ENCODE measurements around the gene POC5. TPM values are rescaled to one million over a fixed set of nuclear protein-coding genes. Genes with fewer than 3 reads are reported as not detected.

POC5 gene
- total and polyA plus RNA-seq, 2 of the 13 experiments (the other 11 are each of a cell fraction or from before 2014, with no cell fraction given): 6.9 to 9.3 TPM

DNA sequence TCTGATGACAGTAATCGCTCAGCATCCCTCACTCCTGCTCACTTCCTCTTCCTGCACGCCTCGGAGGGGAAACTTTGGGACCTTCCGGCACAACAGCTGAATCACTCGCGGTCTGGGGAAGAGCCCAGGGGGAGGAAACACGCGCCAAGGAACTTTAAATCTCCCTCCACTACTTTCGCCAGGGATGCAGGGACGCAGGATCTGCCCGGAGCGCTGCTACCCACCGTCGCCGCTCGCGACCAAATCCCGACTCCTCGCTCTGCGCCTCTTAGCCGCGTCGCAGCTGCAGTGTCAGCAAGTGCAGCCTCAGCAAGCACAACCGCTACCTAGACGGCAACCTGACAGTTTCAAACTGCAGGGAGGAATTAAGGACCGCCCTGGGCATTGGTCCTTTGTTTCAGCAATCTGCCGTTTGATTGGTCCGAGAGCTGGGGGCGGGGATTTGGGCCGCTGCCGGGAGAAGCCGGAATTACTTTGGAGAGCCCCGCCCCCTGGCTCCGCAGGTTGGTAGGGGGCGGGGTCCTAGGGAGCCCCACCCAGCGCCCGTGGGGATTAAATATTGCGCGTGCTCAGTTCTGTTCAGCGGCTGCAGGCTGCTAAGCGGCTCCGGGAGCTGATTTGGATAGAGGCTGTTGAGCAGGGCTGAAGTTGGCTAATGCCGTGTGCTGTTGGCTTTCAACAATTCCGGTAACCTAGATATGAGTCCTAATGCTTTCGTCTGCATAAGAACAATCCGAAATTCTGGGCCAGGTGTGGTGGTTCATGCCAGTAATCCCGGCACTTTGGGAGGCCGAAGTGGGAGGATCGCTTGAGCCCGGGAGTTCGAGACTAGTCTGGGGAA is at the start of gene POC5 (continued):
- TF ChIP-seq, protein P1, sequence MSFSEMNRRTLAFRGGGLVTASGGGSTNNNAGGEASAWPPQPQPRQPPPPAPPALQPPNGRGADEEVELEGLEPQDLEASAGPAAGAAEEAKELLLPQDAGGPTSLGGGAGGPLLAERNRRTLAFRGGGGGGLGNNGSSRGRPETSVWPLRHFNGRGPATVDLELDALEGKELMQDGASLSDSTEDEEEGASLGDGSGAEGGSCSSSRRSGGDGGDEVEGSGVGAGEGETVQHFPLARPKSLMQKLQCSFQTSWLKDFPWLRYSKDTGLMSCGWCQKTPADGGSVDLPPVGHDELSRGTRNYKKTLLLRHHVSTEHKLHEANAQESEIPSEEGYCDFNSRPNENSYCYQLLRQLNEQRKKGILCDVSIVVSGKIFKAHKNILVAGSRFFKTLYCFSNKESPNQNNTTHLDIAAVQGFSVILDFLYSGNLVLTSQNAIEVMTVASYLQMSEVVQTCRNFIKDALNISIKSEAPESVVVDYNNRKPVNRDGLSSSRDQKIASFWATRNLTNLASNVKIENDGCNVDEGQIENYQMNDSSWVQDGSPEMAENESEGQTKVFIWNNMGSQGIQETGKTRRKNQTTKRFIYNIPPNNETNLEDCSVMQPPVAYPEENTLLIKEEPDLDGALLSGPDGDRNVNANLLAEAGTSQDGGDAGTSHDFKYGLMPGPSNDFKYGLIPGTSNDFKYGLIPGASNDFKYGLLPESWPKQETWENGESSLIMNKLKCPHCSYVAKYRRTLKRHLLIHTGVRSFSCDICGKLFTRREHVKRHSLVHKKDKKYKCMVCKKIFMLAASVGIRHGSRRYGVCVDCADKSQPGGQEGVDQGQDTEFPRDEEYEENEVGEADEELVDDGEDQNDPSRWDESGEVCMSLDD (CRISPR knock-in tag; IDR thresholded peaks at IDR 0.05; ENCODE audit: borderline replicate concordance): no peak
- TF ChIP-seq, protein P2, sequence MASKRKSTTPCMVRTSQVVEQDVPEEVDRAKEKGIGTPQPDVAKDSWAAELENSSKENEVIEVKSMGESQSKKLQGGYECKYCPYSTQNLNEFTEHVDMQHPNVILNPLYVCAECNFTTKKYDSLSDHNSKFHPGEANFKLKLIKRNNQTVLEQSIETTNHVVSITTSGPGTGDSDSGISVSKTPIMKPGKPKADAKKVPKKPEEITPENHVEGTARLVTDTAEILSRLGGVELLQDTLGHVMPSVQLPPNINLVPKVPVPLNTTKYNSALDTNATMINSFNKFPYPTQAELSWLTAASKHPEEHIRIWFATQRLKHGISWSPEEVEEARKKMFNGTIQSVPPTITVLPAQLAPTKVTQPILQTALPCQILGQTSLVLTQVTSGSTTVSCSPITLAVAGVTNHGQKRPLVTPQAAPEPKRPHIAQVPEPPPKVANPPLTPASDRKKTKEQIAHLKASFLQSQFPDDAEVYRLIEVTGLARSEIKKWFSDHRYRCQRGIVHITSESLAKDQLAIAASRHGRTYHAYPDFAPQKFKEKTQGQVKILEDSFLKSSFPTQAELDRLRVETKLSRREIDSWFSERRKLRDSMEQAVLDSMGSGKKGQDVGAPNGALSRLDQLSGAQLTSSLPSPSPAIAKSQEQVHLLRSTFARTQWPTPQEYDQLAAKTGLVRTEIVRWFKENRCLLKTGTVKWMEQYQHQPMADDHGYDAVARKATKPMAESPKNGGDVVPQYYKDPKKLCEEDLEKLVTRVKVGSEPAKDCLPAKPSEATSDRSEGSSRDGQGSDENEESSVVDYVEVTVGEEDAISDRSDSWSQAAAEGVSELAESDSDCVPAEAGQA (IDR thresholded peaks at IDR 0.05; ENCODE audit: low read depth): no peak
- TF ChIP-seq, protein P2 (CRISPR knock-in tag; IDR thresholded peaks at IDR 0.05; ENCODE audit: borderline replicate concordance): no peak
- TF ChIP-seq ZNF746 (CRISPR knock-in tag; IDR thresholded peaks at IDR 0.05): no peak
- TF ChIP-seq ZNF607 (CRISPR knock-in tag; IDR thresholded peaks at IDR 0.05; ENCODE audit: borderline replicate concordance): no peak
- no peak for TF ChIP-seq ZSCAN30 (CRISPR knock-in tag; IDR thresholded peaks at IDR 0.05)
- TF ChIP-seq, protein P3, sequence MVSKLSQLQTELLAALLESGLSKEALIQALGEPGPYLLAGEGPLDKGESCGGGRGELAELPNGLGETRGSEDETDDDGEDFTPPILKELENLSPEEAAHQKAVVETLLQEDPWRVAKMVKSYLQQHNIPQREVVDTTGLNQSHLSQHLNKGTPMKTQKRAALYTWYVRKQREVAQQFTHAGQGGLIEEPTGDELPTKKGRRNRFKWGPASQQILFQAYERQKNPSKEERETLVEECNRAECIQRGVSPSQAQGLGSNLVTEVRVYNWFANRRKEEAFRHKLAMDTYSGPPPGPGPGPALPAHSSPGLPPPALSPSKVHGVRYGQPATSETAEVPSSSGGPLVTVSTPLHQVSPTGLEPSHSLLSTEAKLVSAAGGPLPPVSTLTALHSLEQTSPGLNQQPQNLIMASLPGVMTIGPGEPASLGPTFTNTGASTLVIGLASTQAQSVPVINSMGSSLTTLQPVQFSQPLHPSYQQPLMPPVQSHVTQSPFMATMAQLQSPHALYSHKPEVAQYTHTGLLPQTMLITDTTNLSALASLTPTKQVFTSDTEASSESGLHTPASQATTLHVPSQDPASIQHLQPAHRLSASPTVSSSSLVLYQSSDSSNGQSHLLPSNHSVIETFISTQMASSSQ (IDR thresholded peaks at IDR 0.05; ENCODE audit: low read depth): no peak
- TF ChIP-seq, protein P3 (CRISPR knock-in tag; IDR thresholded peaks at IDR 0.05; ENCODE audit: borderline replicate concordance): 0 out of 2 replicates have a peak, but pooled peaks have one; percentile 13
- no peak for TF ChIP-seq BCL6 (CRISPR knock-in tag; IDR thresholded peaks at IDR 0.05)
- no peak for TF ChIP-seq ZNF660 (CRISPR knock-in tag; IDR thresholded peaks at IDR 0.05; ENCODE audit: borderline replicate concordance, low read depth)
- peak; percentile 18; the same call in 1 of the 2 replicates for TF ChIP-seq ZKSCAN8 (CRISPR knock-in tag; IDR thresholded peaks at IDR 0.05; ENCODE audit: borderline replicate concordance)
- no peak for TF ChIP-seq ZNF326 (CRISPR knock-in tag; IDR thresholded peaks at IDR 0.05; ENCODE audit: borderline replicate concordance)
- TF ChIP-seq, protein P4, sequence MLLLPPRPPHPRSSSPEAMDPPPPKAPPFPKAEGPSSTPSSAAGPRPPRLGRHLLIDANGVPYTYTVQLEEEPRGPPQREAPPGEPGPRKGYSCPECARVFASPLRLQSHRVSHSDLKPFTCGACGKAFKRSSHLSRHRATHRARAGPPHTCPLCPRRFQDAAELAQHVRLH (CRISPR knock-in tag; IDR thresholded peaks at IDR 0.05; ENCODE audit: borderline replicate concordance, low read depth): peak; percentile 13; the same call in 1 of the 2 replicates
- peak; percentile 75; the same call in 1 of the 2 replicates for TF ChIP-seq KMT2A (CRISPR knock-in tag; IDR thresholded peaks at IDR 0.05)
- TF ChIP-seq MXD4 (CRISPR knock-in tag; IDR thresholded peaks at IDR 0.05): no peak; the same call in 1 of the 2 replicates
